Activated CD8-positive, alpha-beta T cell treated with anti-CD3 and anti-CD28 coated beads, Interleukin-2, amount 10 ng/mL, durations not matched to agents 7 days and 5 days (primary cell): ENCODE results near the gene HCST. TPM values are rescaled to one million over a fixed set of nuclear protein-coding genes. Genes with fewer than 3 reads are reported as not detected.
"Not testable (repeated sequence)": the region's sequence is repeated elsewhere in the genome, so short reads cannot be mapped to it uniquely, and the experiment has no call there.

ENCODE experiments used
- ATAC-seq: fragments of 150-1000 bp; cut with Tn5 transposase; one replicate; pipeline ENCODE4 v1.10.0; 2021; ENCODE audit warnings: moderate library complexity
- CTCF ChIA-PET: fragments of 350-600 bp; sonication (Branson Sonifier 250); formaldehyde crosslinking; loops from one replicate; lab custom pipeline; 2021; ENCODE audit warnings: antibody characterized with exemption; lab: Charles Lee
- POLR2A ChIA-PET: fragments of 350-600 bp; sonication (Branson Sonifier 250); formaldehyde crosslinking; loops from one replicate; lab custom pipeline; 2021; ENCODE audit warnings: antibody characterized with exemption; lab: Charles Lee
- DNase-seq: peaks from one replicate; pipeline ENCODE4 v3.0.0-alpha.2; 2020
- H3K27ac Mint-ChIP-seq: one replicate; pipeline ENCODE4 v1.8.0; 2021; ENCODE audit warnings: mild to moderate bottlenecking, mixed read lengths
- H3K27me3 Mint-ChIP-seq: one replicate; pipeline ENCODE4 v1.8.0; 2021; ENCODE audit warnings: low read depth, mixed read lengths
- H3K36me3 Mint-ChIP-seq: one replicate; pipeline ENCODE4 v1.8.0; 2021; ENCODE audit warnings: low read depth, mixed read lengths
- H3K4me1 Mint-ChIP-seq: one replicate; pipeline ENCODE4 v1.8.0; 2021; ENCODE audit warnings: low read depth, mixed read lengths
- H3K4me3 Mint-ChIP-seq: one replicate; pipeline ENCODE4 v1.8.0; 2021; ENCODE audit warnings: mild to moderate bottlenecking, mixed read lengths
- H3K9me3 Mint-ChIP-seq: one replicate; pipeline ENCODE4 v1.8.0; 2022; ENCODE audit warnings: mixed read lengths; ENCODE audit not compliant: insufficient read depth
- total RNA-seq, 2 experiments: library from RNA; stranded (reverse); gene quantifications; one replicate each; pipeline ENCODE4 v1.2.3, GENCODE V29; 2021

Gene HCST
- total RNA-seq, 2 experiments from 2014 or later = 196 to 216 TPM

- peaks cover 5% of the 10 kb centered on the region for H3K27me3 Mint-ChIP-seq
- peaks cover 12% of the 10 kb centered on the region for H3K4me1 Mint-ChIP-seq
- H3K27ac Mint-ChIP-seq = no peak overlapping the region
- no peaks in the 10 kb centered on the region for H3K9me3 Mint-ChIP-seq
- H3K36me3 Mint-ChIP-seq = peaks cover 13% of the 10 kb centered on the region
- DNase-seq = peak; percentile 73
- H3K4me3 Mint-ChIP-seq = no peak overlapping the region
- ChIA-PET POLR2A (no interaction called here), CTCF (interaction anchor here (0.7 to 7.5 kb wide), 14 partner anchors 11 to 171 kb away, joined by 3 to 95 read pairs (median 6); partner anchors contain the start of genes ALKBH6, THAP8 and TYROBP)
- ATAC-seq = peak; percentile 31
These were observed 20.1 kb upstream of the HCST start for GRCh38 chr19:35882114-35882832.

DNA sequence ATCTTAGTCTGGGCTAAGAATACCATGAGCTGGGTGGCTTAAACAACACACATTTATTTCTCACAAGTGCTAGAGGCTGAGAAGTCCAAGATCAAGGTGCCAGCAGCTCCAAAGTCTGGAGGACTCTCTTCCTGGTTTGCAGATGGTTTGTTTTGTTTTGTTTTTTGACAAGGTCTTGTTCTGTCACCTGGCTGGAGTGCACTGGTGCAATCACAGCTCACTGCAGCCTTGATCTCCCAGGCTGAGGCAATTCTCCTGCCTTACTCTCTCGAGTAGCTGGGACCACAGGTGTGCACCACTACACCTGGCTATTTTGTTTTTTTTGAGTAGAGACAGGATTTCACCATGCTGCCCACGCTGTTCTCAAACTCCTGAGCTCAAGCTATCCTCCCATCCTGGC lies 18.4 kb upstream of the HCST start:
- Mint-ChIP-seq H3K4me1 (peaks cover 12% of the 10 kb centered on the region), H3K27me3 (peaks cover 5% of the 10 kb centered on the region), H3K4me3 (no peak overlapping the region), H3K27ac (peak overlapping the region; percentile 46), H3K9me3 (no peaks in the 10 kb centered on the region), H3K36me3 (peaks cover 28% of the 10 kb centered on the region)
- ATAC-seq (no peak), DNase-seq (no peak)
- POLR2A ChIA-PET = interaction anchor here (0.8 to 1.4 kb wide), 2 partner anchors 15 to 46 kb away, joined by 4 read pairs; no protein-coding TSS in a partner anchor
- CTCF ChIA-PET = interaction anchor here (2.6 to 7.5 kb wide), 4 partner anchors 10 to 50 kb away, joined by 14 to 95 read pairs (median 16); no protein-coding TSS in a partner anchor

- Mint-ChIP-seq H3K27me3 (no peaks in the 10 kb centered on the region), H3K4me1 (peaks cover 5% of the 10 kb centered on the region), H3K36me3 (peaks cover 39% of the 10 kb centered on the region), H3K27ac (no peak overlapping the region), H3K4me3 (no peak overlapping the region), H3K9me3 (no peaks in the 10 kb centered on the region)
- CTCF ChIA-PET = interaction anchor here (1.0 kb wide), 1 partner anchor 46 kb away, joined by 4 read pairs; no protein-coding TSS in a partner anchor
- no peak for DNase-seq
- POLR2A ChIA-PET = interaction anchor here (0.6 to 1.6 kb wide), 2 partner anchors 9 to 13 kb away, joined by 3 to 4 read pairs; no protein-coding TSS in a partner anchor
- no peak for ATAC-seq
These were observed 17.0 kb upstream of the HCST start for GRCh38 chr19:35885225-35885738.

GRCh38 chr19:35885904-35886303 lies 16.4 kb upstream of the HCST start:
- DNase-seq (no peak), ATAC-seq (no peak)
- Mint-ChIP-seq H3K36me3 (peaks cover 44% of the 10 kb centered on the region), H3K4me1 (peaks cover 6% of the 10 kb centered on the region), H3K27me3 (no peaks in the 10 kb centered on the region), H3K9me3 (no peaks in the 10 kb centered on the region), H3K4me3 (no peak overlapping the region), H3K27ac (no peak overlapping the region)
- POLR2A ChIA-PET = interaction anchor here (1.6 kb wide), 1 partner anchor 9 kb away, joined by 4 read pairs; no protein-coding TSS in a partner anchor
- CTCF ChIA-PET = interaction anchor here (1.0 kb wide), 1 partner anchor 45 kb away, joined by 4 read pairs; no protein-coding TSS in a partner anchor

GRCh38 chr19:35887197-35887596 lies 15.1 kb upstream of the HCST start:
- ATAC-seq = no peak
- CTCF ChIA-PET = interaction anchor here (1.2 kb wide), 1 partner anchor 44 kb away, joined by 5 read pairs; no protein-coding TSS in a partner anchor
- H3K4me1 Mint-ChIP-seq = peaks cover 5% of the 10 kb centered on the region
- POLR2A ChIA-PET = no interaction called here
- peaks cover 48% of the 10 kb centered on the region for H3K36me3 Mint-ChIP-seq
- H3K27ac Mint-ChIP-seq = no peak overlapping the region
- H3K27me3 Mint-ChIP-seq = no peaks in the 10 kb centered on the region
- DNase-seq = no peak
- no peak overlapping the region for H3K4me3 Mint-ChIP-seq
- no peaks in the 10 kb centered on the region for H3K9me3 Mint-ChIP-seq

GRCh38 chr19:35888398-35888797 lies 13.9 kb upstream of the HCST start:
- ATAC-seq = no peak
- CTCF ChIA-PET = interaction anchor here (1.2 kb wide), 1 partner anchor 43 kb away, joined by 5 read pairs; no protein-coding TSS in a partner anchor
- peak overlapping the region; percentile 52 for H3K27ac Mint-ChIP-seq

DNA sequence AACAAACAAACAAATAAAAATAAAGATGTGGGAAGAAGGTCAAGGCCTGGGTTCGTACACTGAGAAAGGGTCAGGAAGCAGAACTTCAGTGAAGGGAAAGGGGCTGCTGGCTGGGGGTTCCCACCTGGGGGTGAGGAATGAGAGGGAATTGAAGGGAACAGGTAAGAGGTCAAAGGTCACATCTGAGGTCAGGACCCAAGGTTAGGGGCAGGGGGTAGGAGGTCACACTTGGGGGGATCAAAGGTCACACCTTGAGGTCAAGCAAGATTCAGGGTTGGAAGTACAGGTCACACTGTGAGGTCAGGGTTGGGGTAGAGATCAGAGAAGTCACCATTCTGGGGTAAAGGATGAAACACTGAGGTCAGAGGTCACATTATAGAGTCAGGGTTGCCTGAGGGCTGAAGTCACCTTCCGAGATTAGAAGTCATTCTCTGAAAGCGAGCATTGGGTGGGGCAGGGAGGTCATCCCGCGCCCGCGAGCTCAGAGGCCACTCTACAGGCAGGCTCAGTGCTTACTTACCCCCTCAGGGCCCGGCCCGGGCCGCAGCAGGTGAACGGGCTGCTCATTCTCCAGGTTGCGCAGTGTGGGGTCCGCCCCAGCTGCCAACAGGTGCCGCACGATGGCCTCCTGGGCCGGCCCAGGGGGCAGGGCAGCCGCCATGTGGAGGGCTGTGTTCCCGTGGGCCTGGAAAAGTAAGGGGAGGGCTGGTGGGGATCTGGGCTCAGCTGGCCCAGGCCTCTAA lies 12.8 kb upstream of the HCST start:
- no peak overlapping the region for H3K27ac Mint-ChIP-seq
- no peaks in the 10 kb centered on the region for H3K27me3 Mint-ChIP-seq
- peaks cover 6% of the 10 kb centered on the region for H3K4me1 Mint-ChIP-seq
- POLR2A ChIA-PET = interaction anchor here (0.7 kb wide), 1 partner anchor 170 kb away, joined by 3 read pairs; no protein-coding TSS in a partner anchor
- CTCF ChIA-PET = no interaction called here
- ATAC-seq (peak; percentile 14), DNase-seq (no peak)
- H3K9me3 Mint-ChIP-seq = no peaks in the 10 kb centered on the region
- H3K4me3 Mint-ChIP-seq = no peak overlapping the region
- peaks cover 65% of the 10 kb centered on the region for H3K36me3 Mint-ChIP-seq

More at GRCh38 chr19:35888398-35888797, 13.9 kb upstream of the HCST start:
- no peak overlapping the region for H3K4me3 Mint-ChIP-seq
- DNase-seq = no peak
- peaks cover 6% of the 10 kb centered on the region for H3K4me1 Mint-ChIP-seq
- no peaks in the 10 kb centered on the region for H3K9me3 Mint-ChIP-seq
- POLR2A ChIA-PET = no interaction called here
- H3K27me3 Mint-ChIP-seq = no peaks in the 10 kb centered on the region
- peaks cover 57% of the 10 kb centered on the region for H3K36me3 Mint-ChIP-seq

DNA sequence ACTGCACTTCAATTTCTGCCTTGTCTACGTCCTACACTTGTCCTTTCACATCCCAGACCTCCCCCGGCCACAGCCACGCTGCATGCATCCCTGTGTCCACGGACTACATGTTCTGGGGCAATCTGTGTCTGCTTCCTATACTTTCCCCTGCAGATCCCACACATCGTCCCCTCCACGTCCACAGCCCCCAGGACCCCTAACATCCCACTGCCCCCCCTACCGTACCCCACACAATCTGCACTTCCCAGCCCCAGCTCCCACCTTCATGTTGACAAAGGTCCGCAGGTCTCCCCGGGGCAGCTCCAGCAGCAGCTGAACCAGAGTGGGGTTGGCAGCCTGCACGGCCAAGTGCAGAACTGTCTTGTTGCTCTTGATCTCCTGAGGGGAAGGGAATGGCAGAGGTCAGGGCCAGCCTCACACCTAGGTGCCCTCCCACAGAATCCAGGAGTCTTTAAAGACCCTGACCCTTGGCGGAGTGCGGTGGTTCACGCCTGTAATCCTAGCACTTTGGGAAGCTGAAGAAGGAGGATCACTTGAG lies 12.1 kb upstream of the HCST start:
- ATAC-seq (no peak), DNase-seq (no peak)
- ChIA-PET CTCF (no interaction called here), POLR2A (interaction anchor here (0.7 kb wide), 1 partner anchor 171 kb away, joined by 3 read pairs; no protein-coding TSS in a partner anchor)
- peaks cover 6% of the 10 kb centered on the region for H3K4me1 Mint-ChIP-seq
- peaks cover 67% of the 10 kb centered on the region for H3K36me3 Mint-ChIP-seq
- H3K4me3 Mint-ChIP-seq = no peak overlapping the region
- no peak overlapping the region for H3K27ac Mint-ChIP-seq
- no peaks in the 10 kb centered on the region for H3K9me3 Mint-ChIP-seq
- no peaks in the 10 kb centered on the region for H3K27me3 Mint-ChIP-seq

DNA sequence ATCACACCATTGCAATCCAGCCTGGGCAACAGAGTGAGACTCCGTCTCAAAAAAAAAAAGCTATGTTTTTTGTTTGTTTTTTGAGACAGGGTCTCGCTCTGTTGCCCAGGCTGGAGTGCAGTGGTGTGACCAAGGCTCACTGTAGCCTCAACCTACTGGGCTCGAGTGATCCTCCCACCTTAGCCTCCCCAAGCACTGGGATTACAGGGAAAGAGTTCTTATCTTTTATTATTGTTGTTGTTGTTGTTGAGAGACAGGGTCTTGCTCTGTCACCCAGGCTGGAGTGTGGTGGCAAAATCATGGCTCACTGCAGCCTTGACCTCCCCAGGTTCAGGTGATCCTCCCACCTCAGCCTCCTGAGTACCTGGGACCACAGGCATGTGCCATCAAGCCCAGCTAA lies 10.5 kb upstream of the HCST start:
- ATAC-seq, H3K27ac Mint-ChIP-seq, H3K9me3 Mint-ChIP-seq, POLR2A ChIA-PET, DNase-seq, H3K4me3 Mint-ChIP-seq, H3K27me3 Mint-ChIP-seq: not testable (repeated sequence)
- CTCF ChIA-PET = interaction anchor here (3.5 kb wide), 1 partner anchor 40 kb away, joined by 29 read pairs; no protein-coding TSS in a partner anchor
- H3K4me1 Mint-ChIP-seq = peaks cover 14% of the 10 kb centered on the region
- H3K36me3 Mint-ChIP-seq = peaks cover 69% of the 10 kb centered on the region

DNA sequence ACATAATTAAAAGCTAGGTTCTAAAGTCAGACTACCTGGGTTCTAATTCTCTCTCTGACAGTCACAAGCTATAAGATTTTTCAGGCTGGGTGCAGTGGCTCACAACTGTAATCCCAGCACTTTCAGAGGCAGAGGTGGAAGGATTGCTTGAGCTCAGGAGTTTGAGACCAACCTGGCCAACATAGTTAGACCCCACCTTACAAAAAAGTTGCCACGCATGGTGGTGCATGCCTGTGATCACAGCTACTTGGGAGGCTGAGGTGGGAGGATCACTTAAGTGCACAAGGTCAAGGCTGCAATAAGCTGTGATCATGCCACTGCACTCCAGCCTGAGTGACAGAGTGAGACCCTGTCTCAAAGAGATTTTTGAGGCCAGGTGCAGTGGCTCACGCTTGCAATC lies 8.0 kb upstream of the HCST start:
- peaks cover 26% of the 10 kb centered on the region for H3K4me1 Mint-ChIP-seq
- no peak for ATAC-seq
- no peaks in the 10 kb centered on the region for H3K27me3 Mint-ChIP-seq
- H3K4me3 Mint-ChIP-seq = no peak overlapping the region
- H3K36me3 Mint-ChIP-seq = peaks cover 64% of the 10 kb centered on the region
- no peak for DNase-seq
- CTCF ChIA-PET = interaction anchor here (2.3 to 3.5 kb wide), 2 partner anchors 12 to 37 kb away, joined by 17 to 29 read pairs; no protein-coding TSS in a partner anchor
- no peaks in the 10 kb centered on the region for H3K9me3 Mint-ChIP-seq
- POLR2A ChIA-PET = interaction anchor here (1.6 kb wide), 1 partner anchor 9 kb away, joined by 4 read pairs; no protein-coding TSS in a partner anchor
- peak overlapping the region; percentile 34 for H3K27ac Mint-ChIP-seq
